Thoracic aorta (tissue), 2 donors: Measurements from ENCODE around the gene KLHL29. TPM values are rescaled to one million over a fixed set of nuclear protein-coding genes. Genes with fewer than 3 reads are reported as not detected.

Experiments used
- ATAC-seq: fragments of 150-250 bp; one replicate; pipeline ENCODE4 v1.8.0; 2017; ENCODE audit warnings: low read depth; ENCODE audit not compliant: insufficient number of reproducible peaks, low FRiP score
- DNase-seq: peaks from one replicate; pipeline ENCODE4 v3.0.0-alpha.2; 2020; ENCODE audit warnings: low spot score
- H3K27ac ChIP-seq, 2 donors: fragments of 200-600 bp; sonication (generic); 1 replicate in 1 of 2; 2 replicates in 1 of 2; pipeline ENCODE4 v1.5.1; 2016; ENCODE audit warnings: mild to moderate bottlenecking in 2 of 2, moderate library complexity in 2 of 2
- H3K27me3 ChIP-seq: fragments of 200-600 bp; sonication (generic); replicated peaks from 2 replicates; pipeline ENCODE4 v1.6.0; 2016; ENCODE audit warnings: mild to moderate bottlenecking; ENCODE audit not compliant: insufficient read depth
- H3K36me3 ChIP-seq: fragments of 200-600 bp; sonication (generic); one replicate; pipeline ENCODE4 v1.5.1; 2016
- H3K4me1 ChIP-seq, 2 donors: fragments of 200-600 bp; sonication (generic); 1 replicate in 1 of 2; 2 replicates in 1 of 2; pipeline versions ENCODE4 v1.5.1 to v1.6.0; 2016; ENCODE audit warnings: low read depth in 2 of 2, mild to moderate bottlenecking in 1 of 2; ENCODE audit not compliant: control insufficient read depth in 1 of 2
- H3K4me3 ChIP-seq: fragments of 200-600 bp; sonication (generic); 2 replicates; pipeline ENCODE4 v1.5.1; 2016; ENCODE audit warnings: mild to moderate bottlenecking
- H3K9me3 ChIP-seq: fragments of 200-600 bp; sonication (generic); 2 replicates; pipeline ENCODE4 v1.5.1; 2016
- total RNA-seq, 2 donors: library from RNA; depleted of rRNA; stranded (reverse); fragments of >200 nt; gene quantifications; one replicate each; pipeline versions ENCODE4 v1.1.0 to v1.2.3, GENCODE V29; 2016
- TF ChIP-seq, protein P1 (sequence below): fragments of 200-600 bp; sonication (generic); IDR thresholded peaks from one replicate; pipeline ENCODE4 v1.5.1; 2019; ENCODE audit warnings: antibody characterized with exemption

Gene KLHL29
- total RNA-seq, 2 donors from 2014 or later = 18.5 to 24.4 TPM

DNA sequence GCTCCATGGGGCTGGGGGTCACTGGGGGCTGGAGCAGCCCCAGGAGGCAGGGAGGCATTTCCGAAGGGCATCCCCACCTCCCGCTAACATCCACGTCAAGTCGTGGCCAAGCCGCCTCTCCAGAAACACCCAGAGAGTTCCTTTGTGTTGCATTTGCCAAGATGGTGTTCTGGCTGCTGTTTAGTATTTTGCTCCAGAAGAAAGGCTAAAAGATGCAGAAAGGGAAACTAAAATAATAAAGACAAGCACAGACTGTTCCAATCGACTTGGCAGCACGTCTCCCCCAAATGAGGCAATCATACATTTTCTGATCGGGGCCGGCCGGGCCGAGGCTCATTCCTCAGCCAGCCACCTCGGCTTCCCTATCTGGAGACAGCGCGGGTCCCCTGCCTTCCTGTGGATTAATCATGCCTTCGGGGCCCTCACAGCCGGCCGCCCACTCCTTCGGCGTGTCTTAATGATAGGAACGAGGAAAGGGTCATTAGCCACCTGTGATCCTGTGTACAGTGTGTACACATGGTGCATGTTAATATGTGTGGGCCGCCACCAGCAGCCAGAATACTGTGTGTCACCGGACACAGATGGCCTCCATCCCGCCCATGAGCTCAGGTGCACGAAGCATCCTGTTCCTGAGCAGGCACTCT, 169.2 kb downstream of the KLHL29 start:
- DNase-seq (no peak), ATAC-seq (peak; percentile 45)
- peak overlapping the region; percentile 24 for H3K4me3 ChIP-seq
- H3K36me3 ChIP-seq = no peaks in the 10 kb centered on the region
- TF ChIP-seq, protein P1, sequence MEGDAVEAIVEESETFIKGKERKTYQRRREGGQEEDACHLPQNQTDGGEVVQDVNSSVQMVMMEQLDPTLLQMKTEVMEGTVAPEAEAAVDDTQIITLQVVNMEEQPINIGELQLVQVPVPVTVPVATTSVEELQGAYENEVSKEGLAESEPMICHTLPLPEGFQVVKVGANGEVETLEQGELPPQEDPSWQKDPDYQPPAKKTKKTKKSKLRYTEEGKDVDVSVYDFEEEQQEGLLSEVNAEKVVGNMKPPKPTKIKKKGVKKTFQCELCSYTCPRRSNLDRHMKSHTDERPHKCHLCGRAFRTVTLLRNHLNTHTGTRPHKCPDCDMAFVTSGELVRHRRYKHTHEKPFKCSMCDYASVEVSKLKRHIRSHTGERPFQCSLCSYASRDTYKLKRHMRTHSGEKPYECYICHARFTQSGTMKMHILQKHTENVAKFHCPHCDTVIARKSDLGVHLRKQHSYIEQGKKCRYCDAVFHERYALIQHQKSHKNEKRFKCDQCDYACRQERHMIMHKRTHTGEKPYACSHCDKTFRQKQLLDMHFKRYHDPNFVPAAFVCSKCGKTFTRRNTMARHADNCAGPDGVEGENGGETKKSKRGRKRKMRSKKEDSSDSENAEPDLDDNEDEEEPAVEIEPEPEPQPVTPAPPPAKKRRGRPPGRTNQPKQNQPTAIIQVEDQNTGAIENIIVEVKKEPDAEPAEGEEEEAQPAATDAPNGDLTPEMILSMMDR = no peak
- no peaks in the 10 kb centered on the region for H3K9me3 ChIP-seq
- H3K27me3 ChIP-seq = no peaks in the 10 kb centered on the region
- H3K27ac ChIP-seq = peak overlapping the region; percentile 68 to 85
- H3K4me1 ChIP-seq = peaks cover 20 to 37% of the 10 kb centered on the region in 2 donors

DNA sequence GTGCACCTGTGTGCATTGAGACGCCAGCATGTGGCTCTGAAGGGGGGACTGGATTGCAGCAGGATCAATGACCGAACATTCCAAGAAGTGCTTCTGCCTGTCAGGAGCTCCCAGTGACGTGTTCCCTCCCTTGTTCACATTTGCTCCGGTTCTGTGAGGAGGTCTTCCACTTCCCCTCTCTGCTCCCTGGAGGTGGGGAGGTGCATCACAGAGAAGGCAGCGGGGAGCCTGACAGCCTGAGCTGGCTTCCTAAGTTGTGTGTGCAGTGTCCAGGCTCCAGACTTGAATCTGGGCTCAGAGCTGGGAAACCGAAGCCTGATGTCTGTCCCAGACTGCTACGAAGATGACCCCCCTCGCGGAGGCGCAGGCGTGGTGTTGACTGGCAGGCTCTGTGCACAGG, 171.0 kb downstream of the KLHL29 start:
- ATAC-seq = no peak
- no peaks in the 10 kb centered on the region for H3K27me3 ChIP-seq
- TF ChIP-seq, protein P1 = no peak
- H3K4me1 ChIP-seq = peaks cover 20 to 37% of the 10 kb centered on the region in 2 donors
- no peak for DNase-seq
- H3K27ac ChIP-seq = peak overlapping the region in 1 of 2 donors; percentile 68
- H3K9me3 ChIP-seq = no peaks in the 10 kb centered on the region
- no peaks in the 10 kb centered on the region for H3K36me3 ChIP-seq
- H3K4me3 ChIP-seq = no peak overlapping the region

DNA sequence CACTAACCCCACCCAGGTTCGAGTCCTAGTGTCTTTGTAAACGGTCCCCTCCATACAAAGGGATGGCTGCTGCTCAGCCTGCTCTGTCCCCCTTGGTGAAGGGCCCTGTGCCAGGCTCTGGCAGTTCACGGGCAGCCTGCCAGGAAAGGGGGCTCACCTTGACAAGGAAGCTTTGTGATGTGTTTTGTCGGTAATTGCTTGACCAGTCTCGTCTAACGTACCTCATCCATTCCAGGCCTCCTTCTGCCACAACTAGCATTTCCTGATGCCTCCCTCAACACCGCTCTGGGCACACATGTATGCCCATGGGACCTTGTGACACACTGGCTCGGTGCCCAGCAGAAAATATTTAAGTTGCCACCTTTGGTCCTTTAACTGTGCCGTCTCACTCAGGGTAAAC, 171.9 kb downstream of the KLHL29 start:
- H3K27ac ChIP-seq = peak overlapping the region in 1 of 2 donors; percentile 27
- no peak for DNase-seq
- H3K9me3 ChIP-seq = no peaks in the 10 kb centered on the region
- H3K4me3 ChIP-seq = no peak overlapping the region
- H3K27me3 ChIP-seq = no peaks in the 10 kb centered on the region
- peaks cover 20 to 37% of the 10 kb centered on the region in 2 donors for H3K4me1 ChIP-seq
- TF ChIP-seq, protein P1 = no peak
- no peak for ATAC-seq
- H3K36me3 ChIP-seq = no peaks in the 10 kb centered on the region

DNA sequence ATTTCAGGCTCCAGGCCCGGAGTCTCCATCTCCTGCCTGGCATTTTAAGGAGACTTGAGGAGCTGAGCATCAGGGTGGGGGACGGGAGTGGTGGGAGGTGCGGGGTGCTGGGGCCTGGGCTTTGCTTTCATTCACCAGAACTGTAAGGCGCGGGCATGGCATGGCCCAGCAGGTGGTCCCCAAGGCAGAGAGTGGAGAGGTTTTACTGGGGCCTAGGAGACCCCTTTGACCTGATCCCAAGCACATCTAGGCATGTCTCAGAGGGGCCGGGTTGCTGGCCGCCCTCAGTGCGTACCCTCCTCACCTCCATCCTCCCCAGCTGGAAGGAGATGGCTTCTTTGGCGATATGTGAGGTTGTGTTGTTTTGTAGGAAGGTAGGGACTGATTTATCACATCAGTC, 172.5 kb downstream of the KLHL29 start:
- no peak for DNase-seq
- TF ChIP-seq, protein P1 = no peak
- Histone ChIP-seq H3K27me3 (no peaks in the 10 kb centered on the region), H3K9me3 (no peaks in the 10 kb centered on the region), H3K4me1 (peaks cover 20 to 38% of the 10 kb centered on the region in 2 donors), H3K4me3 (no peak overlapping the region), H3K36me3 (no peaks in the 10 kb centered on the region), H3K27ac (no peak overlapping the region)
- no peak for ATAC-seq

DNA sequence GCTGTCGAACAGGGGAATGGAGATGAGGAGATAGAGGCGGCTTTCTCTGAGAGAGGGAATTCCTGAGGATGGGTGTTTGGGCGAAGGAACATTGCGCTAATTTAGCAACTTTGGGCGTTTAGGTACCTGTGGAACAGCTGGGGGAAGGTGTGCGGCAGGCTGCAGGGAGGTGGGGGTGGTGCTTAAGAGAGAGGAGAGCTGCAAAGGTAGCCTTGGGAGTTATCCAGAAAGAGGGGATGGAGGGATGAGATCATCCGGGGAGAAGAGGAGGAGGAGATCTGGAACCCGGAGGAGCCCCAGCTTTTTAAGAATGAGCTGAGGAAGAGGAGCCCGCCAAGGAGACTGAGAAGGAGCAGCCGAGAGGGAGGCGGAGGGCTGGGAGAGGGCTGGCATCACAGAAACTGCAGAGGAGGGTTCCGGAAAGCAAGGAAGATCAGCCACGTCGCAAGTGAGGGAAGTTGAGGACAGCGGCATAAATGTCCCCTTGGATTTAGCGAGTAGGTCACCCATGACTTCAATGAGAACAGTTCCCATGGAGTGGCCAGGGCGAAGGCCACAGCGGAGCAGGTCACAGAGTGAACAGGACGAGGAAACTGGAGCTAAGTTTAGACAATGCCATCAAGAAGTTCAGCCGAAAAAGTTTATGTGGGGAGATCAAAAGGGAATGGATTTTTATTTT, 174.7 kb downstream of the KLHL29 start:
- Histone ChIP-seq H3K36me3 (no peaks in the 10 kb centered on the region), H3K9me3 (no peaks in the 10 kb centered on the region), H3K4me1 (peaks cover 12 to 41% of the 10 kb centered on the region in 2 donors), H3K27ac (no peak overlapping the region), H3K27me3 (no peaks in the 10 kb centered on the region), H3K4me3 (no peak overlapping the region)
- DNase-seq (no peak), ATAC-seq (no peak)
- TF ChIP-seq, protein P1 = no peak
